CD4-positive, alpha-beta T cell treated with Interleukin-21 for 1 hour (primary cell): ENCODE results near the gene KRTAP5-5.
A peak's percentile ranks its signal among the peaks of the same experiment; 100 is the strongest.
"Not testable (repeated sequence)": the region's sequence is repeated elsewhere in the genome, so short reads cannot be mapped to it uniquely, and the experiment has no call there.

Source experiments
- DNase-seq: peaks from one replicate; pipeline ENCODE4 v3.0.0-alpha.2; 2020

KRTAP5-5 gene

GRCh38 chr11:1643146-1643690 is 13.6 kb downstream of the KRTAP5-5 start:
- DNase-seq = no peak

DNA sequence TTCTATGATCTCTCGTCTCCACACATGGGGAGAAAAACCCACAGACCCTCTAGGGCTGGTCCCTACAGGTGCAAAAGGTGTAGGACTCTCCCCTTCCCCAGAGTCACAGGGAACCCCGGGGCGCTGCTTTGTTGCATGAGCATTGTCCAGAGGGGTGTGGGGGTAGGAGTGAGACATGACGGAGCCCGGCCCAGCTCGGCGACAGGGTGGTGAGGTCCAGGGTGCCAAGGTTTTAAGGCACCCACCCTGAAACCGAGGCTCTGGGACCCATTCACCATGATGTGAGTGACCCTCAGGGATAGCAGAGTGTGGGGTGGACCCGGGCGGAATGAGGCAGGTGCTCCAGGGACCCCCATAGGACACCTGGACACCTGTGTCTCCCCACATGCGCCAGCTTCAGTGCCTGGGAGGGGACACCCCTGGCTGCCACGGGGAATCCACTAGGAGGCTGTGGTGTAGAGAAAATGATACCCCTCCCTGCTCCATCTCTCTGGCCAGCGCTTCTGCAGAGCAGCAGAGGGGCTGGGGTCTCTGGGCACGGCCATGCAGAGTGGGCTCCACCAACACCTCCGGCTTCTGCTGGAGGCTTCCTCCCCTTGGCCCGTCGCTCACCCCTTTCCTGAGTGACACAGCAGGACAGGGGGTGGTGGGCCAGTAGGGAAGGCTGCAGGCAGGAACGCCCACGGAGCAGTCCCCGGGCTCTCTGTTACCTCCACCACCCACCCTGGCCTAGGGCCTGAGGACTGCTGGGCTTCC is 15.2 kb downstream of the KRTAP5-5 start:
- DNase-seq = no peak

- no peak for DNase-seq
Measured at GRCh38 chr11:1645357-1645821, 15.8 kb downstream of the KRTAP5-5 start.

DNA sequence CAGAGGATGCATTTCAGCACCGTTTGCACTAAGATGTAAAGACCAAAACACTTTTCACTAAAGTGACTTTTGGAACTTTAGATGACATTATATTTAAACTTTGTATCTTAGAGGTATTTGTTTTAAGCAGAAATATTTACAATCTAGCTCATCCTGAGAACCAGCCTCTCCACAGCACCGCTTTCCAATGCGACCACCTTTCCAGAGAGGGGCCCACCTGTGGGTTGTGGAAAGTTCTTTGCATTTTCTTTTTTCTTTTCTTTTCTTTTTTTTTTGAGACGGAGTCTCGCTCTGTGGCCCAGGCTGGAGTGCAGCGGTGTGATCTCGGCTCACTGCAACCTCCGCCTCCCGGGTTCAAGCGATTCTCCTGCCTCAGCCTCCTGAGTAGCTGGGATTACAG is 17.0 kb downstream of the KRTAP5-5 start:
- not testable (repeated sequence) for DNase-seq

DNA sequence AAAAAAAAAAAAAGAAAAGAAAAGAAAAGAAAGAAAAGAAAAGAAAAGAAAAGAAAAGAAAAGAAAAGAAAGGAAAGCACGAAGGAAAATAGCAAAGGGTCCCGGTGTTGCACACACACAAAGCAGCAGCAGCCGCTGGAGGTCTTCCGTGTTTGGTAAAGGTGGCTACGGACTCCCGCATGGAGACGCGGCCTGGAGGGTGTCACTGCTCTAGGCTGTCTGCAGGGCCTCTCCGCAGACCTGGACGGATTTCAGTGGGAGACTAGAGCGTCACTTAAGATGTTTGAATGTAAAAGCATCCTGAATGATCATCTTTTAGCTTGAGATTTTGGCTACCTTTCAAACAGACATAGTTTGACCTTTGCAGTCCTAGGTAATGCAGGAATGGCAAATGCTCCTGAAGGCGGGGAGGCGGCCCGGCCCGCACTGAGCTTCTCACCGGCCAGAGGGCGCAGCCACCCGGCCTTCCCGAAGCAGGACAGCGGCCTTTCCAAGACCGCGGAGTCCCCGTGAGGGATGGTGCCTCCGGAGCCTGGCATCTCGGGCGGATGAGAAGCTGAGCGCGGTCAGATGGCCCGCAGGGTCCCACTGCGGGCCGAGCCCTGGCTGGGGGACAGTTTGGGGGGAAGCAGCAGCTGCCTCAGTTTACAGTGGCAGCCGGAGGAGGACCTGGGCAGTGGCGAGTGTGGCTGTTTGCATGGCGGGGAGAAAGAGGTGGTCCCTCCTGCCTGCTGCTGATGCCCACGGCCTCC is 18.5 kb downstream of the KRTAP5-5 start:
- no peak for DNase-seq

- no peak for DNase-seq
Measured at GRCh38 chr11:1648653-1649420, 19.3 kb downstream of the KRTAP5-5 start.

GRCh38 chr11:1650034-1650917 is 20.7 kb downstream of the KRTAP5-5 start:
- no peak for DNase-seq

GRCh38 chr11:1650918-1651262 is 21.3 kb downstream of the KRTAP5-5 start:
- no peak for DNase-seq

- DNase-seq = no peak
Measured at GRCh38 chr11:1651411-1651980, 21.9 kb downstream of the KRTAP5-5 start.

GRCh38 chr11:1652026-1652425 is 22.5 kb downstream of the KRTAP5-5 start:
- no peak for DNase-seq

DNA sequence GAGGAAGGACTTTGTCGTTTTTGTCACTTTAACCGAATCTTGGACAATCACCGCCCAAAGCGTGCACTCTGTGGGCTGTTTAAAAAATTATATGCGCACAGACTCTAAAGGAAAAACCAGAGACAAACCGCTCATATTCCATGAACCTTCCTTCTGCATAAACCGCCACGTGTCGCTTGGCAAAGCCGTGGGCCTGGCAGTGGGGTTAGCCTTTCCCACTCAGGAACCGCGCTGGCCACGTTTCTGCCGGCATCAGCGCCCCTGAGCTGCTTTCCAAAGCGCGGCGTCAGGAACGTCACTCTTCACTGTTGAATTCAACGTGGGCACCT is 22.8 kb downstream of the KRTAP5-5 start:
- DNase-seq = no peak

- DNase-seq = peak; percentile 75
Measured at GRCh38 chr11:1652771-1653540, 23.4 kb downstream of the KRTAP5-5 start.

- DNase-seq = no peak
Measured at GRCh38 chr11:1653541-1654387, 24.2 kb downstream of the KRTAP5-5 start.

GRCh38 chr11:1654388-1655167 is 25.0 kb downstream of the KRTAP5-5 start:
- no peak for DNase-seq

GRCh38 chr11:1655168-1656060 is 25.8 kb downstream of the KRTAP5-5 start:
- DNase-seq = no peak

DNA sequence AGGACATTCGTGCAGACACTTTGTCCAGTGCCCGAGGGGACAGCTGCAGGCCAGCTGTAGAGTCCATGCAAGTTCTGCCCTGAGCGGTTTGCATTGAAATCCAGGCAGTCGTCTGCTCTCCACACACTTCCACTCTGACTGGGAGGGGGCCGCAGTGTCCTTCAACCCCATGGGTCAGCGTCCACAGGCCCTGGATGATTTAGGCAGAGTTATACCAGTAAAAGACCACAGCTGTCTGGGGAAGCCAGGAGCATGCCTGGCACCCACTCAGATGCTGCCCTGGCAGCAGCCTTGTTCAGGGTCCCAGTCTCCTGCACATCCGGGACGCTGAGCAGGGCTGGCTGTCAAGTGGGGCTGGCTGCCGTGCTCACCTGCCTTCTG is 26.5 kb downstream of the KRTAP5-5 start:
- no peak for DNase-seq

- no peak for DNase-seq
Measured at GRCh38 chr11:1656670-1657069, 27.1 kb downstream of the KRTAP5-5 start.

GRCh38 chr11:1659506-1659905 is 29.9 kb downstream of the KRTAP5-5 start:
- DNase-seq = no peak
